ENCODE results near the gene B3GNT4.

Gene B3GNT4

GRCh38 chr12:122187466-122187865 lies 16.0 kb upstream of the B3GNT4 start:
- no peak for TF ChIP-seq CSDC2 (CRISPR knock-in tag; IDR thresholded peaks at IDR 0.05)
- no peak for TF ChIP-seq ZC3H10 (CRISPR knock-in tag; IDR thresholded peaks at IDR 0.05)
- no peak for TF ChIP-seq ARNTL (CRISPR knock-in tag; IDR thresholded peaks at IDR 0.05; ENCODE audit: borderline replicate concordance, low read depth)
- TF ChIP-seq CREB5 (CRISPR knock-in tag; IDR thresholded peaks at IDR 0.05; ENCODE audit: low read depth) = no peak
- ATAC-seq = no peak

- TF ChIP-seq RARB (CRISPR knock-in tag; IDR thresholded peaks at IDR 0.05) (no peak), CREB5 (CRISPR knock-in tag; IDR thresholded peaks at IDR 0.05; ENCODE audit: low read depth) (no peak), ZC3H10 (CRISPR knock-in tag; IDR thresholded peaks at IDR 0.05) (no peak)
- ATAC-seq = no peak
These were observed 13.7 kb upstream of the B3GNT4 start for GRCh38 chr12:122189626-122190475.

GRCh38 chr12:122190842-122191668 lies 12.5 kb upstream of the B3GNT4 start:
- no peak for TF ChIP-seq ZFP3 (CRISPR knock-in tag; IDR thresholded peaks at IDR 0.05)
- no peak for TF ChIP-seq ARNTL (CRISPR knock-in tag; IDR thresholded peaks at IDR 0.05; ENCODE audit: borderline replicate concordance, low read depth)
- no peak for TF ChIP-seq ZC3H10 (CRISPR knock-in tag; IDR thresholded peaks at IDR 0.05)
- no peak for TF ChIP-seq POU6F1 (CRISPR knock-in tag; IDR thresholded peaks at IDR 0.05; ENCODE audit: borderline replicate concordance, low read depth)
- peak; percentile 95 for ATAC-seq

GRCh38 chr12:122192441-122192840 lies 11.1 kb upstream of the B3GNT4 start:
- no peak for ATAC-seq
- TF ChIP-seq ZNF565 (CRISPR knock-in tag; conservative IDR thresholded peaks at IDR 0.05; ENCODE audit: low read depth) = no peak
- TF ChIP-seq ARNTL (CRISPR knock-in tag; IDR thresholded peaks at IDR 0.05; ENCODE audit: borderline replicate concordance, low read depth) = no peak
- TF ChIP-seq TSHZ2 (CRISPR knock-in tag; IDR thresholded peaks at IDR 0.05) = no peak
- no peak for TF ChIP-seq RARB (CRISPR knock-in tag; IDR thresholded peaks at IDR 0.05)
- no peak for TF ChIP-seq ESRRG (CRISPR knock-in tag; IDR thresholded peaks at IDR 0.05)
- no peak for TF ChIP-seq OSR1 (CRISPR knock-in tag; IDR thresholded peaks at IDR 0.05)
- no peak for TF ChIP-seq POU6F1 (CRISPR knock-in tag; IDR thresholded peaks at IDR 0.05; ENCODE audit: borderline replicate concordance, low read depth)
- TF ChIP-seq ZFP3 (CRISPR knock-in tag; IDR thresholded peaks at IDR 0.05) = no peak
- TF ChIP-seq SNAI2 (CRISPR knock-in tag; IDR thresholded peaks at IDR 0.05) = no peak
- TF ChIP-seq ZNF70 (CRISPR knock-in tag; IDR thresholded peaks at IDR 0.05) = no peak
- no peak for TF ChIP-seq TOX (CRISPR knock-in tag; IDR thresholded peaks at IDR 0.05; ENCODE audit: borderline replicate concordance)
- no peak for TF ChIP-seq ZNF8 (CRISPR knock-in tag; IDR thresholded peaks at IDR 0.05)
- no peak for TF ChIP-seq CREB5 (CRISPR knock-in tag; IDR thresholded peaks at IDR 0.05; ENCODE audit: low read depth)
- TF ChIP-seq CSDC2 (CRISPR knock-in tag; IDR thresholded peaks at IDR 0.05) = no peak
- no peak for TF ChIP-seq PATZ1 (CRISPR knock-in tag; IDR thresholded peaks at IDR 0.05; ENCODE audit: borderline replicate concordance)
- TF ChIP-seq TCF4 (CRISPR knock-in tag; IDR thresholded peaks at IDR 0.05; ENCODE audit: borderline replicate concordance) = no peak
- no peak for TF ChIP-seq GLIS3 (CRISPR knock-in tag; IDR thresholded peaks at IDR 0.05)
- TF ChIP-seq ZFP30 (CRISPR knock-in tag; IDR thresholded peaks at IDR 0.05) = no peak
